Panc1 (cell line): ENCODE results near the gene DCAF10. TPM values are rescaled to one million over a fixed set of nuclear protein-coding genes. Genes with fewer than 3 reads are reported as not detected.
"Not testable (repeated sequence)": the region's sequence is repeated elsewhere in the genome, so short reads cannot be mapped to it uniquely, and the experiment has no call there.

Source experiments
- ATAC-seq: fragments of 200-7000 bp; cut with Tn5 transposase; 2 replicates; pipeline ENCODE4 v1.9.1; 2020; ENCODE audit warnings: mild to moderate bottlenecking, moderate library complexity
- BruUV-seq: library from RNA; stranded (reverse); fragments of 400-500 nt; replicated peaks from 2 replicates; lab custom pipeline; 2021; lab: Mats Ljungman, UMichigan
- CTCF ChIA-PET: fragments of 300-600 bp; sonication (Branson Sonifier 250); formaldehyde crosslinking; loops from one replicate; lab custom pipeline; 2022; ENCODE audit warnings: antibody characterized with exemption; lab: Charles Lee
- POLR2A ChIA-PET: fragments of 300-600 bp; sonication (Branson Sonifier 250); formaldehyde crosslinking; loops from one replicate; lab custom pipeline; 2022; ENCODE audit warnings: antibody characterized with exemption; lab: Charles Lee
- DNase-seq: peaks from one replicate; pipeline ENCODE4 v3.0.0-alpha.2; 2010; ENCODE audit warnings: low read depth, low spot score
- H3K27ac ChIP-seq: 2 replicates; pipeline ENCODE4 v1.5.1; 2011; ENCODE audit warnings: mild to moderate bottlenecking, low read length, inconsistent platforms
- H3K27me3 ChIP-seq: fragments of 200-500 bp; sonication (Bioruptor generic); 2 replicates; pipeline ENCODE4 v1.6.0; 2014; ENCODE audit warnings: low read length, inconsistent platforms; ENCODE audit not compliant: control insufficient read depth, insufficient read depth
- H3K36me3 ChIP-seq: fragments of 200-500 bp; sonication (Bioruptor generic); 2 replicates; pipeline ENCODE4 v1.5.1; 2014; ENCODE audit warnings: inconsistent platforms, mild to moderate bottlenecking, low read length, moderate library complexity; ENCODE audit not compliant: control insufficient read depth, insufficient read depth
- H3K4me1 ChIP-seq: 2 replicates; pipeline ENCODE4 v1.5.1; 2011; ENCODE audit warnings: inconsistent platforms, mild to moderate bottlenecking, low read length, moderate library complexity; ENCODE audit not compliant: control insufficient read depth, insufficient read depth
- H3K4me3 ChIP-seq, 2 experiments: 2 replicates each; pipeline ENCODE4 v1.5.1; 2011 to 2012; ENCODE audit warnings: low read depth in 2 of 2, low read length in 2 of 2, mild to moderate bottlenecking in 2 of 2, inconsistent platforms in 1 of 2, moderate library complexity in 1 of 2
- H3K9me3 ChIP-seq: fragments of 200-500 bp; sonication (Bioruptor generic); 2 replicates; pipeline ENCODE4 v1.5.1; 2014; ENCODE audit warnings: low read depth, mild to moderate bottlenecking, inconsistent platforms, low read length, moderate library complexity; ENCODE audit not compliant: control insufficient read depth, insufficient read depth
- CTCF ChIP-seq: fragments of 450-650 bp; IDR thresholded peaks from 2 replicates; pipeline ENCODE4 v1.5.1; 2017; ENCODE audit warnings: mild to moderate bottlenecking
- POLR2AphosphoS5 ChIP-seq: IDR thresholded peaks from 2 replicates; pipeline ENCODE4 v1.6.1; 2012; ENCODE audit warnings: mild to moderate bottlenecking, low read depth, low read length, moderate library complexity
- REST ChIP-seq, 2 experiments: IDR thresholded peaks; 2 replicates each; pipeline ENCODE4 v1.6.1; 2011 to 2012; ENCODE audit warnings: low read depth in 2 of 2, control low read depth in 1 of 2, low read length in 1 of 2, mild to moderate bottlenecking in 1 of 2, moderate library complexity in 1 of 2; ENCODE audit not compliant: insufficient read depth in 1 of 2
- SIN3A ChIP-seq: IDR thresholded peaks from 2 replicates; pipeline ENCODE4 v1.6.1; 2012; ENCODE audit warnings: low read depth, mild to moderate bottlenecking, low read length, moderate library complexity, borderline replicate concordance; ENCODE audit not compliant: insufficient read depth
- TCF7L2 ChIP-seq: IDR thresholded peaks from 2 replicates; pipeline ENCODE4 v1.6.1; 2011; ENCODE audit warnings: mild to moderate bottlenecking, low read depth, low read length, inconsistent platforms
- in situ Hi-C: cut with HindIII; loops from 2 replicates; pipeline ENCODE4 v1.10.0; 2016; ENCODE audit warnings: low sequenced_read_pairs, low pct_unique_long_range_greater_than_20kb
- intact Hi-C: fragments of 100-400 bp; cut with micrococcal nuclease; formaldehyde crosslinking; loops from one replicate; pipeline ENCODE4 v1.10.0; 2022; ENCODE audit not compliant: unreplicated experiment
- total RNA-seq: library from RNA; stranded (reverse); gene quantifications from one replicate; pipeline ENCODE4 v1.2.1, GENCODE V29; 2021; ENCODE audit not compliant: unreplicated experiment

DCAF10 gene
- total RNA-seq, 1 experiment from 2014 or later: 18.5 TPM

GRCh38 chr9:37751704-37752103 is 48.9 kb upstream of the DCAF10 start:
- intact Hi-C loops, in situ Hi-C loops, ATAC-seq, CTCF ChIA-PET, H3K36me3 ChIP-seq, H3K27me3 ChIP-seq, H3K4me3 ChIP-seq, H3K27ac ChIP-seq, BruUV-seq, H3K9me3 ChIP-seq, DNase-seq: not testable (repeated sequence)
- POLR2A ChIA-PET: interaction anchor here (0.7 kb wide), 1 partner anchor 166 kb away, joined by 4 read pairs; no protein-coding TSS in a partner anchor
- peaks cover 13% of the 10 kb centered on the region for H3K4me1 ChIP-seq

GRCh38 chr9:37752112-37752511 is 48.5 kb upstream of the DCAF10 start:
- in situ Hi-C loops: not testable (repeated sequence)

GRCh38 chr9:37752642-37753488 is 47.7 kb upstream of the DCAF10 start:
- ATAC-seq (no peak), DNase-seq (no peak)
- intact Hi-C loops: no loop called here
- Histone ChIP-seq H3K36me3 (no peaks in the 10 kb centered on the region), H3K9me3 (no peaks in the 10 kb centered on the region), H3K4me3 (peak overlapping the region; percentile 81 to 95), H3K27ac (peak overlapping the region; percentile 98), H3K27me3 (no peaks in the 10 kb centered on the region), H3K4me1 (peaks cover 8% of the 10 kb centered on the region)
- CTCF ChIA-PET: no interaction called here
- no peak for TF ChIP-seq REST (IDR thresholded peaks at IDR 0.05; ENCODE audit: insufficient read depth in 1 of 2, low read depth in 2 of 2, low read length in 1 of 2)
- TF ChIP-seq POLR2AphosphoS5: no peak
- no peak for TF ChIP-seq CTCF
- TF ChIP-seq SIN3A: no peak
- no peak for TF ChIP-seq TCF7L2
- in situ Hi-C loops: no loop called here
- POLR2A ChIA-PET: interaction anchor here (0.7 kb wide), 3 partner anchors 10 to 645 kb away, joined by 3 to 13 read pairs (median 4); no protein-coding TSS in a partner anchor
- no TSS peak for BruUV-seq

More at GRCh38 chr9:37752112-37752511, 48.5 kb upstream of the DCAF10 start:
- BruUV-seq, H3K4me3 ChIP-seq, H3K36me3 ChIP-seq, ATAC-seq, DNase-seq, POLR2A ChIA-PET, H3K27me3 ChIP-seq, CTCF ChIA-PET, H3K27ac ChIP-seq, H3K9me3 ChIP-seq, intact Hi-C loops: not testable (repeated sequence)
- H3K4me1 ChIP-seq: peaks cover 11% of the 10 kb centered on the region
